Measurements from ENCODE around the gene NLRC5.

Gene NLRC5

DNA sequence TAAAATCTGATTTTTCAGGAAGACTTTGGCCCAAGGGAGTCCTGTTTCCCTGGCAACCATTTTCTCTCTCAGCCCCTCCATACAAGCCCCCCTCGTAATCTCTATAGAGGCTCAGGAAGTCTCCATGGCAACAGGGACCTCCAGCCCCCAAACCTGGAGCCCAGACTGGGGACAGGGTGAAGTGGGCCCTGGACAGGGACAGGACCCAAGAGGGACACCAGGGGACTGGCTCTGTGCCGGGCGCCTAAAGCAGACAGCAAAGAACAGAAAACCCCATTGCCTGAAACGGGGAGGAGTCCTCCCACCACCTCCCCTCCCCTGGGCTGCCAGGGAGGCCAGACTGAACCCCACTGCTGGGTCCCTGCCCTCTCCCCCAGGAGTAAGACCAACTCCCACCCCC lies 143.7 kb downstream of the NLRC5 start:
- CTCF ChIA-PET, result interaction anchor here (0.5 to 1.9 kb wide), 2 partner anchors 36 to 48 kb away, joined by 3 to 6 read pairs; no protein-coding TSS in a partner anchor
- no peak overlapping the region for H3K4me3 ChIP-seq (ENCODE audit: low read depth, low read length)
- TF ChIP-seq, protein P1, sequence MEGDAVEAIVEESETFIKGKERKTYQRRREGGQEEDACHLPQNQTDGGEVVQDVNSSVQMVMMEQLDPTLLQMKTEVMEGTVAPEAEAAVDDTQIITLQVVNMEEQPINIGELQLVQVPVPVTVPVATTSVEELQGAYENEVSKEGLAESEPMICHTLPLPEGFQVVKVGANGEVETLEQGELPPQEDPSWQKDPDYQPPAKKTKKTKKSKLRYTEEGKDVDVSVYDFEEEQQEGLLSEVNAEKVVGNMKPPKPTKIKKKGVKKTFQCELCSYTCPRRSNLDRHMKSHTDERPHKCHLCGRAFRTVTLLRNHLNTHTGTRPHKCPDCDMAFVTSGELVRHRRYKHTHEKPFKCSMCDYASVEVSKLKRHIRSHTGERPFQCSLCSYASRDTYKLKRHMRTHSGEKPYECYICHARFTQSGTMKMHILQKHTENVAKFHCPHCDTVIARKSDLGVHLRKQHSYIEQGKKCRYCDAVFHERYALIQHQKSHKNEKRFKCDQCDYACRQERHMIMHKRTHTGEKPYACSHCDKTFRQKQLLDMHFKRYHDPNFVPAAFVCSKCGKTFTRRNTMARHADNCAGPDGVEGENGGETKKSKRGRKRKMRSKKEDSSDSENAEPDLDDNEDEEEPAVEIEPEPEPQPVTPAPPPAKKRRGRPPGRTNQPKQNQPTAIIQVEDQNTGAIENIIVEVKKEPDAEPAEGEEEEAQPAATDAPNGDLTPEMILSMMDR (IDR thresholded peaks at IDR 0.05; ENCODE audit: insufficient read depth, low read length, missing control alignments), result no peak
- POLR2A ChIA-PET, result no interaction called here
- no peak for DNase-seq (ENCODE audit: low read depth, low spot score)

Measured in AG04449 (cell line).